ENCODE measurements around the gene MCM10. TPM values are rescaled to one million over a fixed set of nuclear protein-coding genes. Genes with fewer than 3 reads are reported as not detected.

The MCM10 gene
- total RNA-seq, 3 donors from 2014 or later: 0.15 to 2.0 (median 1.8) TPM

DNA sequence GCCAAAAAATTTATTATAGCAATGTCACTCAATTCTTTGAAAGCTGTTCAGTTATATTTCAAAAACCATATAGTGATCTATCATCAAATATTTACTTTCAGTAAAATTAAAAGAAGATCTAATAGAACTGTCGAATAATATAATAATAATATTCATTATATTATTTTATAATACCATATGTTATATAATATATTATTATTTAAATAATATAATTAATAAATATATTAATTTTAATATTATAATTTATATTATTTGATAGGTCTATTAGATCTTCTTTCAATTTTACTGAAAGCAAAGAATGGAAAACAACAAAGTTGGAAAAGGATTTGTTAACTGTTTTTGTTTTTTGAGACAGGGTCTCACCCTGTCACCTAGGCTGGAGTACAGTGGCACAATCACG lies 95.3 kb downstream of the MCM10 start:
- no peaks in the 10 kb centered on the region for H3K27me3 ChIP-seq
- DNase-seq (ENCODE audit: low spot score in 2 of 2): no peak
- intact Hi-C loops (cut with DNase I; ENCODE audit: low total_unique reads): no loop called here
- TF ChIP-seq CTCF (IDR thresholded peaks at IDR 0.05) (no peak), POLR2AphosphoS5 (IDR thresholded peaks at IDR 0.05) (no peak), POLR2A (IDR thresholded peaks at IDR 0.05) (no peak)
- H3K4me3 ChIP-seq: no peak overlapping the region
- H3K4me1 ChIP-seq: no peaks in the 10 kb centered on the region
- H3K27ac ChIP-seq: no peak overlapping the region
- no peaks in the 10 kb centered on the region for H3K9me3 ChIP-seq
- H3K36me3 ChIP-seq: no peaks in the 10 kb centered on the region

GRCh38 chr10:13257621-13258140 lies 96.3 kb downstream of the MCM10 start:
- intact Hi-C loops (cut with DNase I; ENCODE audit: low total_unique reads): no loop called here

More at GRCh38 chr10:13257621-13258140, 96.3 kb downstream of the MCM10 start:
- Histone ChIP-seq H3K36me3 (no peaks in the 10 kb centered on the region), H3K27me3 (no peaks in the 10 kb centered on the region), H3K9me3 (no peaks in the 10 kb centered on the region), H3K27ac (no peak overlapping the region), H3K4me1 (no peaks in the 10 kb centered on the region), H3K4me3 (no peak overlapping the region)
- no peak for TF ChIP-seq POLR2AphosphoS5 (IDR thresholded peaks at IDR 0.05)
- no peak for TF ChIP-seq CTCF (IDR thresholded peaks at IDR 0.05)
- DNase-seq (ENCODE audit: low spot score in 2 of 2): no peak

Other genes with a start within 250 kb of the MCM10 start
- 10 to 100 TPM in 1 of 3 donors, 1 to 10 TPM in 2; 8.2 to 13.0 (median 9.8) TPM for gene CCDC3, start 159.8 kb upstream of the MCM10 start, total RNA-seq
- gene OPTN, start 61.4 kb upstream of the MCM10 start, total RNA-seq: 100 to 1,000 TPM in 1 of 3 donors, 10 to 100 TPM in 2; 43.9 to 119 (median 49.2) TPM
- not detected for gene UCMA, start 72.8 kb downstream of the MCM10 start, total RNA-seq
- 10 to 100 TPM; 23.7 to 74.7 (median 26.9) TPM for gene PHYH, start 138.5 kb downstream of the MCM10 start, total RNA-seq
- gene SEPHS1, start 186.7 kb downstream of the MCM10 start, total RNA-seq: 10 to 100 TPM; 33.9 to 53.3 (median 43.6) TPM

Measured in breast epithelium (tissue), 4 donors.